Measurements from ENCODE around the gene CTCF. TPM values are rescaled to one million over a fixed set of nuclear protein-coding genes. Genes with fewer than 3 reads are reported as not detected.
A peak's percentile ranks its signal among the peaks of the same experiment; 100 is the strongest.

Gene CTCF
- total RNA-seq, 1 experiment from 2014 or later, result 58.7 TPM

GRCh38 chr16:67549936-67550335, 12.4 kb upstream of the CTCF start:
- Histone ChIP-seq H3K27ac (no peak overlapping the region), H3K36me3 (no peaks in the 10 kb centered on the region), H3K9me3 (replicated peaks) (no peaks in the 10 kb centered on the region), H3K4me1 (no peaks in the 10 kb centered on the region), H3K4me3 (no peak overlapping the region), H3K27me3 (no peaks in the 10 kb centered on the region)
- DNase-seq, result no peak

- no peak overlapping the region for H3K4me3 ChIP-seq
- no peaks in the 10 kb centered on the region for H3K9me3 ChIP-seq (replicated peaks)
- H3K27me3 ChIP-seq, result no peaks in the 10 kb centered on the region
- no peak for DNase-seq
- no peaks in the 10 kb centered on the region for H3K4me1 ChIP-seq
- H3K27ac ChIP-seq, result no peak overlapping the region
- no peaks in the 10 kb centered on the region for H3K36me3 ChIP-seq
Measured at GRCh38 chr16:67551091-67551490, 11.2 kb upstream of the CTCF start.

GRCh38 chr16:67551972-67552371, 10.4 kb upstream of the CTCF start:
- no peaks in the 10 kb centered on the region for H3K4me1 ChIP-seq

DNA sequence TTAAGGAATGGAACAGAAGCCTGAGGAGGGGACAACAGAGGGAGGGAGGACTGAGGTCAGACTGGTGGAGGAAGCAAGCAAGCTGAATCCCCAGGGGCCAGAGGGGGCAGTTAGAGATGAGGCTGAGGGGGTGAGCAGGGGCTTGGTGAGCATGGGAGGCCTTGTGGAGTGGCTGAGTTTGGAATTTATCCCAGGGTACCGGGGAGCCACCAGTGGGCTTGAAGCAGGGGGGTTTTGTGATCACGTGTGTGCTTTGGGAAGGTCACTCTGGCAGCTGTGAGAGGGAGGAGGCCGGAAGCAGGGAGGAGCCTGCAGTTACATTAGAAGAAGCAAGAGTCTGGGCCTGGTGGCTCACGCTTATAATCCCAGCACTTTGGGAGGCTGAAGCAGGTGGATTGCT, 9.8 kb upstream of the CTCF start:
- no peak overlapping the region for H3K27ac ChIP-seq
- H3K27me3 ChIP-seq, result no peaks in the 10 kb centered on the region
- no peaks in the 10 kb centered on the region for H3K4me1 ChIP-seq
- H3K4me3 ChIP-seq, result no peak overlapping the region
- DNase-seq, result no peak
- no peaks in the 10 kb centered on the region for H3K36me3 ChIP-seq
- no peaks in the 10 kb centered on the region for H3K9me3 ChIP-seq (replicated peaks)

More at GRCh38 chr16:67551972-67552371, 10.4 kb upstream of the CTCF start:
- no peaks in the 10 kb centered on the region for H3K9me3 ChIP-seq (replicated peaks)
- DNase-seq, result no peak
- H3K4me3 ChIP-seq, result no peak overlapping the region
- no peak overlapping the region for H3K27ac ChIP-seq
- H3K27me3 ChIP-seq, result no peaks in the 10 kb centered on the region
- no peaks in the 10 kb centered on the region for H3K36me3 ChIP-seq

GRCh38 chr16:67555795-67556212, 6.5 kb upstream of the CTCF start:
- Histone ChIP-seq H3K9me3 (replicated peaks) (no peaks in the 10 kb centered on the region), H3K4me1 (no peaks in the 10 kb centered on the region), H3K27ac (no peak overlapping the region), H3K27me3 (no peaks in the 10 kb centered on the region), H3K4me3 (no peak overlapping the region), H3K36me3 (no peaks in the 10 kb centered on the region)
- no peak for DNase-seq

- no peak overlapping the region for H3K4me3 ChIP-seq
- no peak for DNase-seq
- no peaks in the 10 kb centered on the region for H3K9me3 ChIP-seq (replicated peaks)
- no peaks in the 10 kb centered on the region for H3K4me1 ChIP-seq
- H3K27me3 ChIP-seq, result no peaks in the 10 kb centered on the region
- H3K27ac ChIP-seq, result no peak overlapping the region
- H3K36me3 ChIP-seq, result no peaks in the 10 kb centered on the region
Measured at GRCh38 chr16:67558859-67559258, 3.5 kb upstream of the CTCF start.

GRCh38 chr16:67560827-67561342, 1.4 kb upstream of the CTCF start:
- DNase-seq, result no peak
- Histone ChIP-seq H3K36me3 (no peaks in the 10 kb centered on the region), H3K4me1 (no peaks in the 10 kb centered on the region), H3K27ac (no peak overlapping the region), H3K9me3 (replicated peaks) (no peaks in the 10 kb centered on the region), H3K4me3 (peak overlapping the region; percentile 99), H3K27me3 (no peaks in the 10 kb centered on the region)

DNA sequence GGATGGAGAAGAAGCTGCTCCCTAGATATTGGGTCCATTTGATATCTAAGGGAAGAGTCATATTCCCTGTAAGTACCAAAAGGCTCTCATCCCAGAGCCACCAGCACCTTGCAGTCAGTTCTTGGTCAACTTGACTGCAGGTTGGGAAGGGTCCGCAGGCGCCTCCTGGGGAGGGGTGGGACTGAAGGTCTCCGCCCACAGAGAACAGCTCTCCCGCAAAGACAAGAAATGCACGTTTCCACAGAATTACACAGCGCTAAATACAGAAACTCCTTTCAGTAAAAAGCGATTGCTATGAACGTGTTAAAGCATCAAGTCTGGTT, 864 bp upstream of the CTCF start:
- Histone ChIP-seq H3K27ac (peak overlapping the region; percentile 47), H3K4me1 (no peaks in the 10 kb centered on the region), H3K4me3 (peak overlapping the region; percentile 99), H3K27me3 (no peaks in the 10 kb centered on the region), H3K9me3 (replicated peaks) (no peaks in the 10 kb centered on the region), H3K36me3 (no peaks in the 10 kb centered on the region)
- peak in 1 of 2 experiments; percentile 20 for DNase-seq

GRCh38 chr16:67561824-67562525, 351 bp upstream of the CTCF start:
- H3K36me3 ChIP-seq, result no peaks in the 10 kb centered on the region
- H3K4me3 ChIP-seq, result peak overlapping the region; percentile 99
- peak; percentile 94 to 96 for DNase-seq
- peak overlapping the region; percentile 47 for H3K27ac ChIP-seq
- no peaks in the 10 kb centered on the region for H3K27me3 ChIP-seq
- no peaks in the 10 kb centered on the region for H3K4me1 ChIP-seq
- no peaks in the 10 kb centered on the region for H3K9me3 ChIP-seq (replicated peaks)

GRCh38 chr16:67562918-67563707, 787 bp downstream of the CTCF start:
- no peaks in the 10 kb centered on the region for H3K9me3 ChIP-seq (replicated peaks)
- no peaks in the 10 kb centered on the region for H3K36me3 ChIP-seq
- no peaks in the 10 kb centered on the region for H3K4me1 ChIP-seq
- peak overlapping the region; percentile 98 for H3K27ac ChIP-seq
- H3K4me3 ChIP-seq, result peak overlapping the region; percentile 99
- peak; percentile 53 to 55 for DNase-seq
- H3K27me3 ChIP-seq, result no peaks in the 10 kb centered on the region

DNA sequence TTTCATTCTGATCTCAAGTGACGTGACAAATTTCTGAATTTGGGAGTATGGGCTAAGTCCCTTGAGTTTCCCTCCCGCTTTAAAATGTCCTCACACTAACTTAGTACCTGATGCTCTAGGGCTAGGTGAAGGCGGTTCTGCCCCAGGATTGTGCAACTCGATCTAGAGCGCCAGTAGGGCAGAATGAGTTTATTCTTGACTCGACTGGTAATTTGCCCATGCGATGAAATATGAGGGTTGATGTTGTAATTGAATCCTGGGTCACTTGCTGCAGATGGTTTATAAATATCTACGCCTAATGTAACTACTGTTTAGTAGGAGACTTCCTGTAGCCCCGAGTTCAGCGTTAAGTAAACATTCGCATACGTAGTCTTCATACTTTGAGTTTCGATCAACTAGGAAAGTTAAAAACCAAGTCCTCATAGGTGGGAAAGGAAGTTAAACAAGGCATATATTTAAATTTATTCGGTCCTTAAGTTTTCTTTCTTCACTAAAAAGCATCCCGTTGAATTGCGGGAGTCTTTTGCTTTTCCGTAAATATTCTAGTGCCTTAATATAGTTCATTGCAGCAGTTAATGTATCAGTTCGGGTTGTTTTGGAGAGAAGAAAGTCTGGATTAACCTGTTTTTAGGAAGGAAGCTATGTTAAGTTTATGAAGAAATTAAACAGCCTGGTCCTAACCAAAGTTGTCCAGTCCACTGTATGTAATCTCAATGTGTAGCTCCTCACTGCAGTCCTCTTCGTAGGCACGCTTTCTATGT, 1.6 kb downstream of the CTCF start:
- no peaks in the 10 kb centered on the region for H3K9me3 ChIP-seq (replicated peaks)
- no peaks in the 10 kb centered on the region for H3K27me3 ChIP-seq
- no peaks in the 10 kb centered on the region for H3K4me1 ChIP-seq
- DNase-seq, result peak in 1 of 2 experiments; percentile 21
- no peaks in the 10 kb centered on the region for H3K36me3 ChIP-seq
- H3K4me3 ChIP-seq, result peak overlapping the region; percentile 99
- H3K27ac ChIP-seq, result peak overlapping the region; percentile 98; the same call in 1 of the 2 replicates

DNA sequence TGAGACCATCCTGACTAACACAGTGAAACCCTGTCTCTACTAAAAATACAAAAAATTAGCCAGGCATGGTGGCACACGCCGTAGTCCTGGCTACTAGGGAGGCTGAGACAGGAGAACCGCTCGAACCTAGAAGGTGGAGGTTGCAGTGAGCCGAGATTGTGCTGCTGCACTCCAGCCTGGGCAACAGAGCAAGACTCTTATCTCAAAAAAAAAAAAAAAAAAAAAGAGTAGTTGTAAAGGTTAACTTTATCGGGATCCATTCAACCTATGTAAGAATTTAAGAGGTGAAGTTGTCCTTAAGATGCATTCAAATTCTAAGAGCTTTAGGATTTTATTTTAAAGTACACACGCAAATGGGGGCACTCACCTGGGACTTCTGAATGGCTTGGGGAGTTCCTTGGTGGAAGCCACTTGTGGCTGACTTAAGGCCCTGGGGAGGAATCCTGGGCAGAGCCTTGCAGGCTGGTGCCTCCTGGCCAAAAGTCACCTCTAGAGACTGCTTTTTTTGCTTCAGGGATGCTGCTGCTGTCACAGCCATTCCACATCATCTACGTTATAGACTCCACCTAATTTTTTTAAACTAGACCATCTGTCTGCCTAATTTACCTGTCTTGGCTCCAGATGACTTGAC, 3.3 kb downstream of the CTCF start:
- no peaks in the 10 kb centered on the region for H3K4me1 ChIP-seq
- H3K36me3 ChIP-seq, result no peaks in the 10 kb centered on the region
- DNase-seq, result no peak
- no peak overlapping the region for H3K4me3 ChIP-seq
- no peak overlapping the region for H3K27ac ChIP-seq
- H3K27me3 ChIP-seq, result no peaks in the 10 kb centered on the region
- H3K9me3 ChIP-seq (replicated peaks), result no peaks in the 10 kb centered on the region

GRCh38 chr16:67571464-67571863, 9.1 kb downstream of the CTCF start:
- Histone ChIP-seq H3K4me3 (no peak overlapping the region), H3K27ac (no peak overlapping the region), H3K36me3 (peaks cover 31% of the 10 kb centered on the region), H3K4me1 (no peaks in the 10 kb centered on the region), H3K27me3 (no peaks in the 10 kb centered on the region), H3K9me3 (replicated peaks) (no peaks in the 10 kb centered on the region)
- no peak for DNase-seq

GRCh38 chr16:67571981-67572431, 9.7 kb downstream of the CTCF start:
- H3K9me3 ChIP-seq (replicated peaks), result no peaks in the 10 kb centered on the region
- DNase-seq, result no peak
- peaks cover 31% of the 10 kb centered on the region for H3K36me3 ChIP-seq
- no peak overlapping the region for H3K4me3 ChIP-seq
- H3K4me1 ChIP-seq, result no peaks in the 10 kb centered on the region
- H3K27ac ChIP-seq, result no peak overlapping the region
- H3K27me3 ChIP-seq, result no peaks in the 10 kb centered on the region
